ENCODE data around the gene PER3.

PER3 gene

GRCh38 chr1:7878027-7878426, 93.9 kb downstream of the PER3 start:
- no peak for DNase-seq

GRCh38 chr1:7879228-7879627, 95.1 kb downstream of the PER3 start:
- DNase-seq = no peak

GRCh38 chr1:7884757-7885156, 100.7 kb downstream of the PER3 start:
- DNase-seq = no peak

GRCh38 chr1:7885513-7886404, 101.7 kb downstream of the PER3 start:
- peak; percentile 3 for DNase-seq

- no peak for DNase-seq
Measured at GRCh38 chr1:7886405-7886745, 102.3 kb downstream of the PER3 start.

GRCh38 chr1:7888248-7889081, 104.4 kb downstream of the PER3 start:
- no peak for DNase-seq

GRCh38 chr1:7890853-7891252, 106.8 kb downstream of the PER3 start:
- no peak for DNase-seq

GRCh38 chr1:7891804-7892203, 107.7 kb downstream of the PER3 start:
- DNase-seq = no peak

- no peak for DNase-seq
Measured at GRCh38 chr1:7893529-7894180, 109.6 kb downstream of the PER3 start.
